Posterior cingulate gyrus (tissue), 11 donors: Measurements from ENCODE around the gene SPSB4.

Source experiments
- DNase-seq, 10 donors: peaks; one replicate each; pipeline versions ENCODE4 v3.0.0 to v3.0.0-alpha.2; 2020 to 2021; ENCODE audit warnings: mixed read lengths in 3 of 10
- intact Hi-C: fragments of 100-400 bp; cut with DNase I; formaldehyde crosslinking; loops from one replicate; pipeline ENCODE4 v1.15.1; 2023

Gene SPSB4

DNA sequence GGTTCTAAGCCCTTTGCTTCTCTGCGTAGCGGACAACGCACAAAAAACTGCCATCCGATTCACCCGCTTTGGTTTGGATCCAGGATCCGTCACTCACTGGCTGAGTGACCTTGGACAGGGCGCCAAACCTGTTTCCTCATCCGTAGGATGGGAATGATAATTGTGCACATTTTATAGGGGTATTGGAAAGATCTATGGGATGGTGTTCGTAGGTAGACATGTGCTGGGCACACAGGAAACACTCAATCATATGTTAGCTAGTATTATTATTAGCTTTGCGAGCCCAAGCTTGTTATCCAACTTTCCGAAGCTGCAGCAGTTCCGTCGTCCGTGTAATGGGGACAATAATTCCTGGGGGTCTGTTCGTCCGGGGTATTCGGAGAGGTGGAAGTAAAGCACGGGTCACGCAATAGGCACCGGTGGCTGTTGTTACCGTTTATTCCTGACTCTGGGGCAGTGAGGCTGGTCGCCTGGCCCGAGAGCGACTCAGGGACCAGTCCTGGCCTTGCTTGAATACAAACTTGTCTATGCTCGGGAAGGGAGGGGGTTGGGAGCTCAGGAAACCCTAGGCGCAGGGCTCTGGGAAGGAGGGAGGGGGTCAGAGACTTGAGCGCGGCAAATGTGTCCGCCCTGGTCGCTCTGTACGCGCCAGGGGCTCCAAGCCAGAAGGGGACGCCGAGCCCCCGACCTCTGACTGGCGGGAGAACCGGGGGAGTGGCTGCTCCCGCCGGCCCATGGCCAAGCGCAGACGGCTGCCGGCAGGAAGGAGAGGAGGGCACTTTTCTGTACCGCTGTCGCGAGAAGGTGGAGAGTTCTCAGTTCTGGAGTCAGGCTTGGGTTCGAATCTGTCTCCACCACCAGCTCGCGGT is 1.3 kb downstream of the SPSB4 start:
- no peak for DNase-seq
- intact Hi-C loops, result no loop called here

DNA sequence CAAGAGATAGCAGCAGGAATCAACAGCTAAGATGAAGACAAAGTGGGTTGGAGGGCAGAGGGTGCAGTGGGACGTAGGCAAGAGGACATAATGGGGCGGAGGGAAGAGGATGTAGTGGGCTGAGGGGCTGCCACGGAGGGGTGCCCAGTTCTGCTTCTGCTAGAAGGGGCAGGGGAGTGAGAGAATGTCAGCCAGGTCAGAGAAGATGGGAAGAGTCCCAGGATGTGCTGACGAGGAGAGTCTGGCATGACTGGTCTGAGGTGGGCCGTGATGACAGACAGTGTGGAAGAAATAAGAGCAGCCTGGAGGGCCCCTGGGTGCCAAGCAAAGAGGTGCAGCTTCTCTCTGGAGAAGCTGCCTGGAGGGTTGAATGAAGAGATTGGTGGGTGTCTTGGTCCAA is 4.0 kb downstream of the SPSB4 start:
- no peak for DNase-seq
- intact Hi-C loops, result no loop called here

GRCh38 chr3:141055536-141056445 is 4.6 kb downstream of the SPSB4 start:
- intact Hi-C loops, result no loop called here
- no peak for DNase-seq

- DNase-seq, result no peak
- intact Hi-C loops, result no loop called here
Observed at GRCh38 chr3:141056751-141057171, 5.6 kb downstream of the SPSB4 start.

DNA sequence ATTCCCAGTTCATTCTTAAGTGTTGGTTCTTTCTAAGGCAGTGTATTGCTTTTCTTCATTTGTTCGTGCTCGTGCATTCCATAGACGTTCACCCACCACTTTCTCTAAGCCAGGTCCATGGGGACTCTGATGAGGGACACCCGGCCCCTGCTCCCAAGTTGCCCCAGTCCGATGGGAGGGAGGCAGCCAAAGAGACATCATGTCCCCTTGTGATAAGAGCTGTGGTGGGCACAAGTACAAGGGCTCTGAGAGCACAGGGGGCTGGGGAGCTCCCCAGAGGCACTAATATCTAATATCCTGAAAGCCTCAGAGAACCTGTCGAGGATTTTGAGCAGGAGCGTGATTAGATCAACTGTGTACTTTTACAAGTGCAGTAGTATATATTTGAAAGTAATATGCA is 6.3 kb downstream of the SPSB4 start:
- no peak for DNase-seq
- intact Hi-C loops, result no loop called here

GRCh38 chr3:141057946-141058800 is 7.0 kb downstream of the SPSB4 start:
- intact Hi-C loops, result no loop called here
- DNase-seq, result no peak

DNA sequence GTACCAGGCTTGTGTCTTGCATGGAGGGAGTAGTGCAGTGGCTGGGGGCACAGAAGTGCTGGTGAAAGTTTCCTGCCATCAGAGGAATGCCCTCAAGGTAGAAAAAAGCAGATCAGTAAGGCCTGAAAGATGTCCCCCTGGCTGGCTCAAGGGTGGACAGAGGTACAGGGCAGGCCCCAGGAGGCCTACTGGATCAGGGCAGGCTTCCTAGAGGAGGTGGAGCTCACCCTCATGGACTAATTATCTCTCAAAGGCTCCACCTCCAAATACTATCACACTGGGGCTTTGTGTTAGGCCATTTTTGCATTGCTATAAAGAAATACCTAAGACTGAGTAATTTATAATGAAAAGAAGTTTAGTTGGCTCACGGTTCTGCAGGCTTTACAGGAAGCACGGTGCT is 7.8 kb downstream of the SPSB4 start:
- intact Hi-C loops, result no loop called here
- DNase-seq, result no peak

DNA sequence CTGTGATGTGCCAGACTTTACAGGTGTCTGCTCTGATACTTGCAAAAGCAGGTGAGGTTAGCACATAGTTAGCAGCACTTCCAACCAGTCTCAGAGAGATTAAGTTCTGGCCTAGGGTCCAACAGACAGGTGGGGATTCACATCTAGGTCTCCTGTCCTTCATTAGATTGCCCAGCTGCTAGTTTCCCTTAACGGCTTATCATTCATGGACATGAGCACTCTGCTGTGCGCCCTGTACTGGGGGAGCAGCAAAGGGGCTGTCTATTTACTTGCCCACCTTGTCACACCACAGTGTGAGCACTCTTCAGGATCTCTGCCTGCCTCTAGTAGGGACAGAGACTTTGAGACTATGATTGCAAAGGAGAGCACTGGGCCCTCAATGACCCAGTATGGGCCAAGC is 8.7 kb downstream of the SPSB4 start:
- no peak for DNase-seq
- intact Hi-C loops, result no loop called here

DNA sequence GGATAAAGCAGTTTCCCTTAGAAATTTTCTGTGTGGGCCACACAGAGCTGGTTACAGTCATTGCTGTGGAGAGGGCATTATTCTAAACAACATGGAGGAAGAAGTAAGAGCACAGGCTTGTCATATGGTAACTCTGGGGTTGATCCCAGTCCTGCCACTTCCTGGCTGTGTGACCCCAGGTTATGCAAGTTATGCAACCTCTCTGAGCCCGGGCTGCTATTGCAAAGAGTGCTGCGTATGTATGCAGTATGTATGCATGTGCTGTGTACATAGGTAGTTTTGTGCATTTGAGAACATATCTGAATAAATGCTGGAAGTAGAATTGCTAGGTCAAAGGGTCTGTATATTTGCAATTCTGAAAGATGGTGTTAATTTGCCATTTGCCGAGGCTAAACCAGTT is 9.2 kb downstream of the SPSB4 start:
- intact Hi-C loops, result no loop called here

GRCh38 chr3:141063831-141064230 is 12.7 kb downstream of the SPSB4 start:
- no peak for DNase-seq
- intact Hi-C loops, result no loop called here

More for the DNA sequence above, 9.2 kb downstream of the SPSB4 start:
- no peak for DNase-seq

GRCh38 chr3:141064255-141064926 is 13.2 kb downstream of the SPSB4 start:
- intact Hi-C loops, result no loop called here
- DNase-seq, result no peak

DNA sequence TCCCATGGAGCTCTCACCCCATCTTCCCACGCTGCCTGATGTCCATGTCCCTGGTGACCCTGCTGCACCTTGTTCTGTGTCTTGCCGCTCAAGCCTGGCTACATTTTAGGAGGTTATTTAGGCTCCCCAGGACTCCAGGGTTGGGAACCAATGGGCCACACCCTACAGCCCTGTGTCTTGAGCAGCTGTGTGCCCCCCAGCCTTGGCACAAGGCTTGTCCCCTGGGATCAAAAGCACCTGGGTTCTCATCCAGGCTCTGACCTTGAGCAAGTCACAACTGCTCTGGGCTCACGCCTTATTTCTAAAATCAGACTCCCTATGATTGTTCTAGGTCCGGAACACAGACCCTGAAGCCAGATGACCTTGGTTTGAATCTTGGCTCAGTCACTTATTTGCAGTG is 14.1 kb downstream of the SPSB4 start:
- no peak for DNase-seq
- intact Hi-C loops, result no loop called here

GRCh38 chr3:141065841-141066805 is 15.0 kb downstream of the SPSB4 start:
- peak in 1 of 10 donors; percentile 85 for DNase-seq
- intact Hi-C loops, result no loop called here

DNA sequence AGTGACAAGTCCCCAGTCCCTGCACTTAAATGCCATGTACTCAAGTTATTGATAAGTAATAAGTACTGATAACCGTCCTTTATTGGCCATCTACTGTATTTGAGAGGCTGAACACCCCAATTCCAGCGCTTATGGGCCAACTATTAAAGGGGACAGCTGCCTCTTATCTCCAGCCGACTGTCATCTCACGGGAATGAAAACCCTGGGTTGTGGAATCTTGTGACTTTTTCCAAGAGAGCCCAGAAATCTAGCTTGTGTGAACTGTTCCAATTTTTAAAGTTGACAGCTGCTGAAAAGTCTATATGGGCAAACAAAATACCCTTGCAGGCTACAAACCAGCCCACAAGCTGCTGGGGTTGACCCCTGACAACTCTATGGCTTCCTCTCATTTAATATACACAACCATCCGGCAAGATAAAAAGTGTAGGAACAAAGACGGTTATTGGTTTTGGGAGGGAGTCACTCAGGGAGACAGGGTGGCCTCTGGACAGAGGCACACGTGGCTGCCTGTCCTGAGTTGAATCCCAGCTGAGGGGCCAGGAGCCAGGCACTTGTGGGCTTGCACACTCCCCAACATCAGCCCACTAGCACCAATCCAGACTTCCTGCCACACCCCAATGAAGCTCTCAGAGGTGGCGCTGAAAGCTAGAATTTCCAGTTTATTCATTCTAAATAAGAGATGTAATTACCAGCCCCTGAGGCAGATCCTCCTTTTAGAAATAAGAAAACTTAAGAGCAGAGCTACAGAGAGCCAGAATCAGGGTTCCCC is 16.2 kb downstream of the SPSB4 start:
- intact Hi-C loops, result no loop called here
- no peak for DNase-seq

DNA sequence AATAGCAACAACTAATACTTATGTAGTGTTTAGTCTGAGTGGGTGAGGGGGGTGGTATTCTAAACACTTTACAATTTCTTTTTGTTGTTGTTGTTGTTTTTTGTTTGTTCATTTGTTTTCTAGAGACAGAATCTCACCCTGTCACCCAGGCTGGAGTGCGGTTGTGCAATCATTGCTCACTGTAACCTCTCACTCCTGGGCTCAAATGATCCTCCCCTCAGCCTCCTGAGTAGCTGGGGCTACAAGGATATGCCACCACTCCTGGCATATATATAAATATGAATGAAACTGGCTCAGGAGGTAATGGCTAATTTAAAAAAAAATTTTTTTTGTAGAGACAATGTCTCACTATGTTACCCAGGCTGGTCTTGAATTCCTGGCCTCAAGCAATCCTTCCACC is 19.1 kb downstream of the SPSB4 start:
- intact Hi-C loops, result no loop called here
- no peak for DNase-seq

- intact Hi-C loops, result no loop called here
- no peak for DNase-seq
Observed at GRCh38 chr3:141070727-141071357, 19.7 kb downstream of the SPSB4 start.

DNA sequence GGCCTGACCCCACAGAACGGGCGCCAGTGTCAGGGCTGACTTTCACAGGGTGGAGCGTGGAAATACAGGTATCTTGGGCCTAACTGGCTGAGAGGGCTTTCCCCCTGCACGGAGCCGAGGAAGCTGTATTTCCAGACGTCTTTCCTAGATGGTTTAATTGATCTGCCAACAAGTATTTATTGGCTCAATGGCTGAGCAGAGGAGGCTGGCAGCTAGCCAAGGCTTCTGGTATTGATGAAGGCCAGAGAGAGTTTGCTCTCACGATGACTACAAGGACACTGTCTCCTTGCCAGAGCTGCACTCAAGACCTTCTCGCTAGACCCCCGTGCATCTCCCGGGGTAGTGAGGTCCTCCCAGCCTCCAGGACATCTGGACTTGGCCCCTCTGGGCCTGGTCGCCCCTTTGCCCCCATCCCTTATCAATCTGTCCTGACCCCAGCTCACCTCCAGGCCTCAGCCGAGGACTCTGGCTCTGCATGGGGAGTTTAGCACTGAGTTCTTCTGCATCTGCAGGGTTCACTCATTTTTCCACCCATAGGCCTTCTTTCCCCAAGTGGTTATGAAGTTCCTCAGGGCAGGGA is 20.6 kb downstream of the SPSB4 start:
- DNase-seq, result no peak
- intact Hi-C loops, result no loop called here
